Loucy (cell line): ENCODE measurements around the gene NAXE.

Experiments used
- H2AFZ ChIP-seq: fragments of 200-600 bp; sonication (generic); 2 replicates; pipeline ENCODE4 v1.6.0; 2016; ENCODE audit warnings: antibody characterized with exemption, mild to moderate bottlenecking, low read length, moderate library complexity
- H3F3A ChIP-seq: fragments of 200-600 bp; 2 replicates; pipeline ENCODE4 v1.6.0; 2016; ENCODE audit warnings: antibody characterized with exemption, low read depth, mild to moderate bottlenecking
- H3K27me3 ChIP-seq: fragments of 200-600 bp; sonication (generic); 2 replicates; pipeline ENCODE4 v1.6.1; 2014; ENCODE audit warnings: low read length, mild to moderate bottlenecking; ENCODE audit not compliant: insufficient read depth, poor library complexity, severe bottlenecking
- H3K36me3 ChIP-seq: fragments of 200-600 bp; sonication (generic); 2 replicates; pipeline ENCODE4 v1.6.1; 2016; ENCODE audit warnings: low read length; ENCODE audit not compliant: insufficient read depth
- H3K4me1 ChIP-seq: fragments of 200-600 bp; sonication (generic); 2 replicates; pipeline ENCODE4 v1.5.1; 2014; ENCODE audit warnings: low read length, mild to moderate bottlenecking; ENCODE audit not compliant: insufficient read depth, poor library complexity, severe bottlenecking
- H3K4me2 ChIP-seq: fragments of 200-600 bp; sonication (generic); 2 replicates; pipeline ENCODE4 v1.6.0; 2014; ENCODE audit warnings: antibody characterized with exemption, low read length, low read depth, mild to moderate bottlenecking; ENCODE audit not compliant: poor library complexity, severe bottlenecking
- H3K4me3 ChIP-seq: fragments of 200-600 bp; sonication (generic); 2 replicates; pipeline ENCODE4 v1.5.1; 2014; ENCODE audit warnings: low read length, mild to moderate bottlenecking, mixed read lengths; ENCODE audit not compliant: poor library complexity, severe bottlenecking
- H3K79me2 ChIP-seq: fragments of 200-600 bp; sonication (generic); 2 replicates; pipeline ENCODE4 v1.6.1; 2014; ENCODE audit warnings: low read length; ENCODE audit not compliant: insufficient read depth
- H3K9ac ChIP-seq: fragments of 200-600 bp; sonication (generic); 2 replicates; pipeline ENCODE4 v1.6.0; 2014; ENCODE audit warnings: mild to moderate bottlenecking, low read depth, low read length, moderate library complexity; ENCODE audit not compliant: poor library complexity, severe bottlenecking
- H3K9me2 ChIP-seq: fragments of 200-600 bp; sonication (generic); replicated peaks from 2 replicates; pipeline ENCODE4 v1.6.1; 2016; ENCODE audit warnings: low read depth, low read length, mixed read lengths
- H3K9me3 ChIP-seq: fragments of 200-600 bp; sonication (generic); 2 replicates; pipeline ENCODE4 v1.6.1; 2014; ENCODE audit warnings: mild to moderate bottlenecking, antibody characterized with exemption, low read length, low read depth; ENCODE audit not compliant: insufficient read depth
- H4K20me1 ChIP-seq: fragments of 200-600 bp; sonication (generic); 2 replicates; pipeline ENCODE4 v1.6.0; 2014; ENCODE audit warnings: antibody characterized with exemption, low read length, mild to moderate bottlenecking; ENCODE audit not compliant: insufficient read depth, poor library complexity, severe bottlenecking
- CTCF ChIP-seq: fragments of 200-600 bp; sonication (generic); conservative IDR thresholded peaks from 2 replicates; pipeline ENCODE4 v1.5.1; 2014; ENCODE audit warnings: mild to moderate bottlenecking, antibody characterized with exemption, low read length
- EZH2phosphoT487 ChIP-seq: fragments of 200-600 bp; IDR thresholded peaks from 2 replicates; pipeline ENCODE4 v1.6.1; 2018; ENCODE audit warnings: antibody characterized with exemption, mild to moderate bottlenecking, moderate library complexity, borderline replicate concordance

Gene NAXE

GRCh38 chr1:156622581-156623297 lies 31.2 kb downstream of the NAXE start:
- no peak overlapping the region for H2AFZ ChIP-seq
- no peaks in the 10 kb centered on the region for H3K79me2 ChIP-seq
- no peak overlapping the region for H3K4me2 ChIP-seq
- no peaks in the 10 kb centered on the region for H3K9me2 ChIP-seq
- no peaks in the 10 kb centered on the region for H3K9me3 ChIP-seq
- no peak for TF ChIP-seq EZH2phosphoT487
- no peaks in the 10 kb centered on the region for H3K27me3 ChIP-seq
- H3K9ac ChIP-seq = no peak overlapping the region
- H3K4me3 ChIP-seq = no peak overlapping the region
- H3F3A ChIP-seq = no peaks in the 10 kb centered on the region
- H3K4me1 ChIP-seq = peaks cover 4% of the 10 kb centered on the region
- no peaks in the 10 kb centered on the region for H4K20me1 ChIP-seq
- H3K36me3 ChIP-seq = no peaks in the 10 kb centered on the region

GRCh38 chr1:156623946-156624813 lies 32.6 kb downstream of the NAXE start:
- H3K9ac ChIP-seq = no peak overlapping the region
- H3F3A ChIP-seq = no peaks in the 10 kb centered on the region
- no peaks in the 10 kb centered on the region for H3K79me2 ChIP-seq
- H3K4me3 ChIP-seq = no peak overlapping the region
- H2AFZ ChIP-seq = no peak overlapping the region
- peaks cover under 1% of the 10 kb centered on the region for H3K4me1 ChIP-seq
- H3K9me3 ChIP-seq = no peaks in the 10 kb centered on the region
- H3K9me2 ChIP-seq = no peaks in the 10 kb centered on the region
- H3K4me2 ChIP-seq = no peak overlapping the region
- H3K27me3 ChIP-seq = no peaks in the 10 kb centered on the region
- no peaks in the 10 kb centered on the region for H3K36me3 ChIP-seq
- no peaks in the 10 kb centered on the region for H4K20me1 ChIP-seq
- no peak for TF ChIP-seq CTCF
- no peak for TF ChIP-seq EZH2phosphoT487

- Histone ChIP-seq H3K9ac (no peak overlapping the region), H3F3A (no peaks in the 10 kb centered on the region), H3K4me2 (no peak overlapping the region), H3K79me2 (no peaks in the 10 kb centered on the region), H3K36me3 (no peaks in the 10 kb centered on the region), H3K27me3 (no peaks in the 10 kb centered on the region), H2AFZ (no peak overlapping the region), H4K20me1 (no peaks in the 10 kb centered on the region), H3K9me3 (no peaks in the 10 kb centered on the region), H3K4me1 (no peaks in the 10 kb centered on the region), H3K4me3 (no peak overlapping the region), H3K9me2 (no peaks in the 10 kb centered on the region)
- no peak for TF ChIP-seq CTCF
- no peak for TF ChIP-seq EZH2phosphoT487
Observed at GRCh38 chr1:156624814-156625435, 33.3 kb downstream of the NAXE start.
